ENCODE measurements around the gene UBTD1. TPM values are rescaled to one million over a fixed set of nuclear protein-coding genes. Genes with fewer than 3 reads are reported as not detected.
"Not testable (repeated sequence)": the region's sequence is repeated elsewhere in the genome, so short reads cannot be mapped to it uniquely, and the experiment has no call there.

UBTD1 gene
- total RNA-seq, 1 donor from 2014 or later: 32.5 TPM

DNA sequence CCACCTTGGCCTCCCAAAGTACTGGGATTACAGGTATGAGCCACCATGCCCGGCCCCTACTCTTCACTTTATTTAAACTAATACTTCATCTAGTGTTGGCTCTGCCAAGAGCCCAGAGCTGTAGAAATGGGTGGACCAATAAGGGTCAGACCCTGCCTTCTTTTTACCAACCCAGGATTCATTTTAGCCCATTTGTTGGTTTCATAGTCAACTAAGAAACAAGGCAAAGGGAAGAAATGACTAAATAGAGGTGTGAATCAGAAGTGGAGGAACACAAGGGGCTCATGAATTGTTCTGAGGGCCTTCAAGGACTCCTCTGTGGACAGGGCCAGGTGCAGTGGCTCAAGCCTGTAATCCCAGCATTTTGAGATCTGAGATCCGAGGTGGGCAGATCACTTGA is 74.9 kb downstream of the UBTD1 start:
- Histone ChIP-seq H3K36me3 (ENCODE audit: control insufficient read depth, insufficient read depth, low read length) (peaks cover 1% of the 10 kb centered on the region), H3K27me3 (ENCODE audit: control insufficient read depth, insufficient read depth, low read length) (no peaks in the 10 kb centered on the region), H3K4me3 (ENCODE audit: low read depth, low read length) (no peak overlapping the region)
- TF ChIP-seq CTCF (IDR thresholded peaks at IDR 0.05; ENCODE audit: insufficient read depth, low read length, poor library complexity, severe bottlenecking): no peak
- no peak for DNase-seq (ENCODE audit: low read depth)

GRCh38 chr10:97574374-97575126 is 75.8 kb downstream of the UBTD1 start:
- DNase-seq (ENCODE audit: low read depth): peak; percentile 94
- H3K27me3 ChIP-seq (ENCODE audit: control insufficient read depth, insufficient read depth, low read length): no peaks in the 10 kb centered on the region
- peaks cover 1% of the 10 kb centered on the region for H3K36me3 ChIP-seq (ENCODE audit: control insufficient read depth, insufficient read depth, low read length)
- no peak for TF ChIP-seq CTCF (IDR thresholded peaks at IDR 0.05; ENCODE audit: insufficient read depth, low read length, poor library complexity, severe bottlenecking)
- H3K4me3 ChIP-seq (ENCODE audit: low read depth, low read length): no peak overlapping the region

- H3K36me3 ChIP-seq (ENCODE audit: control insufficient read depth, insufficient read depth, low read length): peaks cover 1% of the 10 kb centered on the region
- no peak overlapping the region for H3K4me3 ChIP-seq (ENCODE audit: low read depth, low read length)
- DNase-seq (ENCODE audit: low read depth): no peak
- H3K27me3 ChIP-seq (ENCODE audit: control insufficient read depth, insufficient read depth, low read length): no peaks in the 10 kb centered on the region
- no peak for TF ChIP-seq CTCF (IDR thresholded peaks at IDR 0.05; ENCODE audit: insufficient read depth, low read length, poor library complexity, severe bottlenecking)
These were observed 76.5 kb downstream of the UBTD1 start for GRCh38 chr10:97575127-97575668.

- H3K4me3 ChIP-seq (ENCODE audit: low read depth, low read length); H3K36me3 ChIP-seq (ENCODE audit: control insufficient read depth, insufficient read depth, low read length); H3K27me3 ChIP-seq (ENCODE audit: control insufficient read depth, insufficient read depth, low read length); DNase-seq (ENCODE audit: low read depth): not testable (repeated sequence)
These were observed 77.8 kb downstream of the UBTD1 start for GRCh38 chr10:97576487-97576886.

GRCh38 chr10:97577701-97578100 is 79.0 kb downstream of the UBTD1 start:
- H3K36me3 ChIP-seq (ENCODE audit: control insufficient read depth, insufficient read depth, low read length): no peaks in the 10 kb centered on the region
- no peaks in the 10 kb centered on the region for H3K27me3 ChIP-seq (ENCODE audit: control insufficient read depth, insufficient read depth, low read length)
- H3K4me3 ChIP-seq (ENCODE audit: low read depth, low read length): no peak overlapping the region
- TF ChIP-seq CTCF (IDR thresholded peaks at IDR 0.05; ENCODE audit: insufficient read depth, low read length, poor library complexity, severe bottlenecking): no peak
- no peak for DNase-seq (ENCODE audit: low read depth)

- no peaks in the 10 kb centered on the region for H3K36me3 ChIP-seq (ENCODE audit: control insufficient read depth, insufficient read depth, low read length)
- no peak overlapping the region for H3K4me3 ChIP-seq (ENCODE audit: low read depth, low read length)
- TF ChIP-seq CTCF (IDR thresholded peaks at IDR 0.05; ENCODE audit: insufficient read depth, low read length, poor library complexity, severe bottlenecking): no peak
- H3K27me3 ChIP-seq (ENCODE audit: control insufficient read depth, insufficient read depth, low read length): no peaks in the 10 kb centered on the region
- no peak for DNase-seq (ENCODE audit: low read depth)
These were observed 79.6 kb downstream of the UBTD1 start for GRCh38 chr10:97578171-97578844.

Measured in kidney epithelial cell (primary cell).